NCI-H128 (cell line): ENCODE measurements around the gene TTC19.
"Not testable (repeated sequence)": the region's sequence is repeated elsewhere in the genome, so short reads cannot be mapped to it uniquely, and the experiment has no call there.

Experiments
- DNase-seq: peaks from one replicate; lab custom pipeline; 2025; ENCODE audit not compliant: unreplicated experiment; lab: John Stamatoyannopoulos, UW

Gene TTC19

GRCh38 chr17:16027708-16028584, 28.3 kb downstream of the TTC19 start:
- no peak for DNase-seq

- DNase-seq: no peak
Observed at GRCh38 chr17:16033729-16034349, 34.2 kb downstream of the TTC19 start.

GRCh38 chr17:16036261-16036660, 36.6 kb downstream of the TTC19 start:
- no peak for DNase-seq

- no peak for DNase-seq
Observed at GRCh38 chr17:16037636-16038035, 38.0 kb downstream of the TTC19 start.

DNA sequence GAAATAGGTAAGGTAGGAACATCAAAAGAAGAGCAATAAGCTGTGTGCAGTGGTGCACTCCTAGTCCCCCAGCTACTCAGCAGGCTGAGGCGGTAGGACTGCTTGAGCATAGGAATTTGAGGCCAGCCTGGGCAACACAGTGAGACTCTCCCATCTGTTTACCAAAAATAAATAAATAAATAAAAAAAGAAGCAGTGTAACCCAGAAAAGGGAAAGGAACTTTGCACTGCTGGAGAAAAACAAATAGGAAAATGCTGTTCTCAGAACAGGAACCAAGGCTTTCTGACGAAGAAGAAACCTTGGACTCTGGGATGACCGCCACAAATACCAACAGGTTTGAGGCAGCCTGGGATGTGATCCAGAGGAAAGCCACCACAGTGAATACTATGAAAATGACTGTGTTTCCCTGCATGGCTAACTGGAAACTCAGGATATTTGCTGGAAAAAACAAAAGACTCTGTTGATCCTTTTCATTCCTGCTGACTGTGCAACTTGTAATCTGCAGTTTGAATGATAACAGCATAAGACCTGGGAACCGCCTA, 41.2 kb downstream of the TTC19 start:
- no peak for DNase-seq

GRCh38 chr17:16044487-16044886, 44.9 kb downstream of the TTC19 start:
- DNase-seq: no peak

DNA sequence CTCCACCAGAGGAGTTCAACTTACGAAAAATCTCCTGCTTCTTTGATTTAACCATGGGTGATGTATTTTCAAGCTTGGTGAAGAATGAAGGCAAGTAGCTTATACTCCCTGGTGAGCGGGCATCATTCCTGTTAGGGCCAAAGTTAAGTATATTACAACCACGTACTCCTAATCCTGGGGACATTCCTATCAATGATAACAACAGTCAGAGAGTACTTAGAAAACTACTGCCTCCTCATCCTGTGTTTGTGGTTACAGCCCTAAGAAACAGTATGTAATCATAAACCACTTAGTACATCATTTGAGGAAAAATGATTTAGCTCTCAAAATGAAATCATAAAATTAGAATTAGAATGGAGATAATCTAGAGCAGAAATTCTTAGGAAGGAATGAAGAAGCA, 47.3 kb downstream of the TTC19 start:
- no peak for DNase-seq

GRCh38 chr17:16048811-16049449, 49.3 kb downstream of the TTC19 start:
- DNase-seq: no peak

- no peak for DNase-seq
Observed at GRCh38 chr17:16050844-16051243, 51.2 kb downstream of the TTC19 start.

- no peak for DNase-seq
Observed at GRCh38 chr17:16052486-16052885, 52.9 kb downstream of the TTC19 start.

GRCh38 chr17:16055139-16055538, 55.5 kb downstream of the TTC19 start:
- not testable (repeated sequence) for DNase-seq

- DNase-seq: no peak
Observed at GRCh38 chr17:16061631-16062030, 62.0 kb downstream of the TTC19 start.

DNA sequence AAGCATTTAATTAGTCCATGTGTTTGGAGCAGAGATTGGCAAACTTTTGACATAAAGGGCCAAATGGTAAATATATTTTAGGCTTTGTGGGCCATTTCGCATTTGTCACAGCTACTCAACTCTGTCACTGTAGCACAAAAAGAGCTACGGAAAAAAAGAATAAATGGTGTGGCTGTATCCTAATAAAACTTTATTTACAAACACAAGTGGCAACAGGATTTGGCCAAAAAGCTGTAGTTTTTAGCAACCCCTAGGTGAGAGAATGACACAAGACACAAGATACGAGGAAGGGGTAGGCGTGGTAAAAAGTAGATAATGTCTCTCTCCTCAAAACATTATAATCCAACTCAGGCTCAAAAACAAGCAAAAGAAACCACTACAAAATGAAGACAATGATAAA, 66.5 kb downstream of the TTC19 start:
- no peak for DNase-seq

DNA sequence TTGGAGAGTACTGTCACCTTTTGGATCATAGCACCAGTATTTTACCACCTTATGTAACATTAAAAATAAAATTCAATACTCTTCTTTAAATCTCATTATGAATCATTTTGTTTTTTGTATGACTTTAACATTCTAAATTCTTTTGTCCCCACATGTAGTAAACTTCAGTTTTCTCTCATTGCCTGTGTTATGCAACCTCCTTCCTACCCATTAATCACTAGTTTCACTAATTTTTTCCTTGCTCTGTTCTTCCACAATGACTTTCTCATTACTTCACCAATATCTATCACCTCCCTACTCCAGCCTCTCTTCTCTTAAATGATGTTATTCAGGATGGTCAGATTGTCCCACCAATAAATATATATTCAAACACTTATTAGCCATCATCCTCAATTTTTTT, 68.7 kb downstream of the TTC19 start:
- no peak for DNase-seq

DNA sequence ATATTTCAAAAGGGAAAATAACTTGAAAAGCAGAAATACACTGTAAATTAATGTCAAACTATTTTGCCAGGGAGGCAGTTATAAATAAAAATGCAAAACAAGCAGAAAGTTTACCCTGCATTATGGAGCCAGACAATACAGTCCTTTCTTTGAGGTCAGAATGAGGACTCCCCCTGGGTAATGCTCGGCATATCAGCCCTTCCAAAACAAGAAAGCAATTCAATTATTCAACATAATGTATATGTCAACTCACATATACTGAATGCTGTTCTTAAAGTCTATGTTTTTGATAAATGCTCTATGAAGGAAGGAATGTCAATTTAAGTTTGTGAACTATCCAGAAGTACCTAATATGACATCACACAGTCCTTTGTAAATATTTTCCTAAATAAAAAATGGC, 72.4 kb downstream of the TTC19 start:
- DNase-seq: no peak

GRCh38 chr17:16073845-16074244, 74.2 kb downstream of the TTC19 start:
- no peak for DNase-seq

DNA sequence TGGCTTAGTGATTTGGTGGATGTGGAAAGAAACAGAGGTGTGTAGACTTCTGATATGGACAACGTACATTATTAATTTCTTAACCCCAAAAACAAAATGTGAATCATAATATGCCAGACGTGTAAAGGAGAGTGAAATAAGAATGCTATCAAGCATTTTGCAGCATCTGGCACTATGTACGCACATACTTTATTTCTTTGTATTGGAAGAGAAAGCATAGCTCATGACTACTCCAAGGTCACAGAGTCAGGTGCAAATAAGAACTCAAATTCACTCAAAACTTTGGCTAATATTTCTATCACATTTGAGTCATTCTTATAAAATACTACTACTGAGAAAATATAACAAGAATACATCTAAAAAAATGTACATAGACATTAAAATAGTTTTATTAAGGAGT, 74.8 kb downstream of the TTC19 start:
- no peak for DNase-seq

DNA sequence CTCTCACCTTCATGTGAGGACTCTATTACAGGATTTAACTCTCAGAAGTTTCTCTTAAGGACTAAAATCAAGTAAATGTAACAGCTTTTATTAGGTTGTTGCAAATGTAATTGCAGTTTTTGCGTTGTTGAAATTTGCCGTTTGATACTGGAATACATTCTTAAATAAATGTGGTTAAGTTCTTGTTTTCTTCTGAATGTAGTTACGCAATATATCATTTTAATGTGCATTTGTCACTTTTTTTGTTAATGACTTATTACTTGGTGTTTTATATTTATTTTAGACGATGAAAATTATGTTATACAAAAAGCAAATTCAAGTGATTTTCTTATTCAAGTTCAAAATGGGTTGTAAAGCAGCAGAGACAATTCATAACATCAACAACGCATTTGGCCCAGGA, 76.3 kb downstream of the TTC19 start:
- DNase-seq: no peak
